ENCODE data around the gene PRKCE.

DNA sequence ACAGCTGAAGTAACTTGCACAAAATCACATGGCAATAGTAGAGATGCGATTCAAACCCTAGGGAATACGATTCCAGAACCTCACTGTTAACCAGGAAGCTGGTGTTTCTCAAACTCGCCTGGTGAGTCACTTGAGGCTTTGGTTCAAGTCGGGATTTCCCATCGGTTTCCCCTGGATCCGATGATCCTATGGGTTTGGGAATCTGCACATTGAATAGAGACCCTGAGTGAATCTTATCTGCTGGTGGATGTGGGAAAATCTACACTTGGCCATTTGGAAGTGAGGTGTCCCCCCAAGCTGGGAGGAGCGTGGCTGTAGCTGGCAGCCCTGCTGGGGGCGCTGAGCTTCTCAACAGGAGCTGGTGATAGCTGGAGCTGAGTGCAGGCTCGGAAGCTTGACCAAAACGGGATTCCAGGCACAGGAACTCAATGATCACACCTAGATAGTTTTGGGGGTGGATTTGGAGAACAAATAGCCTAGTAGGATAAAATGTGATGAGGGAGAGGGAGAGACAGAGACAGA lies 135.4 kb downstream of the PRKCE start:
- TF ChIP-seq POLR2AphosphoS5 (IDR thresholded peaks at IDR 0.05; ENCODE audit: borderline replicate concordance, low read depth, low read length) (no peak), EZH2 (IDR thresholded peaks at IDR 0.05) (no peak), FOXP2 (optimal IDR thresholded peaks at IDR 0.05; ENCODE audit: control extremely low read depth, extremely low read length, insufficient read depth) (no peak)
